ENCODE measurements around the gene TMEM247. TPM values are rescaled to one million over a fixed set of nuclear protein-coding genes. Genes with fewer than 3 reads are reported as not detected.

The TMEM247 gene
- total RNA-seq, 1 experiment from 2014 or later, result not detected

GRCh38 chr2:46502291-46502885, 23.0 kb downstream of the TMEM247 start:
- H3K36me3 Mint-ChIP-seq, result no peaks in the 10 kb centered on the region
- no peak overlapping the region for H3K4me3 Mint-ChIP-seq
- ChIA-PET CTCF (no interaction called here), POLR2A (no interaction called here)
- DNase-seq (ENCODE audit: low spot score), result no peak
- no peaks in the 10 kb centered on the region for H3K9me3 Mint-ChIP-seq
- peaks cover 33% of the 10 kb centered on the region for H3K4me1 Mint-ChIP-seq
- H3K27me3 Mint-ChIP-seq (ENCODE audit: low read depth), result peaks cover 32% of the 10 kb centered on the region
- no peak for TF ChIP-seq ETV6 (CRISPR knock-in tag; IDR thresholded peaks at IDR 0.05)
- TF ChIP-seq ZNF396 (CRISPR knock-in tag; IDR thresholded peaks at IDR 0.05; ENCODE audit: borderline replicate concordance), result no peak
- TF ChIP-seq, protein P1, sequence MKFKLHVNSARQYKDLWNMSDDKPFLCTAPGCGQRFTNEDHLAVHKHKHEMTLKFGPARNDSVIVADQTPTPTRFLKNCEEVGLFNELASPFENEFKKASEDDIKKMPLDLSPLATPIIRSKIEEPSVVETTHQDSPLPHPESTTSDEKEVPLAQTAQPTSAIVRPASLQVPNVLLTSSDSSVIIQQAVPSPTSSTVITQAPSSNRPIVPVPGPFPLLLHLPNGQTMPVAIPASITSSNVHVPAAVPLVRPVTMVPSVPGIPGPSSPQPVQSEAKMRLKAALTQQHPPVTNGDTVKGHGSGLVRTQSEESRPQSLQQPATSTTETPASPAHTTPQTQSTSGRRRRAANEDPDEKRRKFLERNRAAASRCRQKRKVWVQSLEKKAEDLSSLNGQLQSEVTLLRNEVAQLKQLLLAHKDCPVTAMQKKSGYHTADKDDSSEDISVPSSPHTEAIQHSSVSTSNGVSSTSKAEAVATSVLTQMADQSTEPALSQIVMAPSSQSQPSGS (CRISPR knock-in tag; IDR thresholded peaks at IDR 0.05; ENCODE audit: borderline replicate concordance, low read depth), result no peak
- no peak for TF ChIP-seq ERG (CRISPR knock-in tag; IDR thresholded peaks at IDR 0.05)
- no peak for TF ChIP-seq CBFB (CRISPR knock-in tag; IDR thresholded peaks at IDR 0.05; ENCODE audit: low read depth)
- no peak for TF ChIP-seq ZNF512 (CRISPR knock-in tag; IDR thresholded peaks at IDR 0.05; ENCODE audit: borderline replicate concordance)
- TF ChIP-seq EMX1 (CRISPR knock-in tag; IDR thresholded peaks at IDR 0.05), result no peak
- TF ChIP-seq TEAD4 (CRISPR knock-in tag; IDR thresholded peaks at IDR 0.05), result no peak
- TF ChIP-seq TP53 (CRISPR knock-in tag; IDR thresholded peaks at IDR 0.05), result no peak
- TF ChIP-seq, protein P2, sequence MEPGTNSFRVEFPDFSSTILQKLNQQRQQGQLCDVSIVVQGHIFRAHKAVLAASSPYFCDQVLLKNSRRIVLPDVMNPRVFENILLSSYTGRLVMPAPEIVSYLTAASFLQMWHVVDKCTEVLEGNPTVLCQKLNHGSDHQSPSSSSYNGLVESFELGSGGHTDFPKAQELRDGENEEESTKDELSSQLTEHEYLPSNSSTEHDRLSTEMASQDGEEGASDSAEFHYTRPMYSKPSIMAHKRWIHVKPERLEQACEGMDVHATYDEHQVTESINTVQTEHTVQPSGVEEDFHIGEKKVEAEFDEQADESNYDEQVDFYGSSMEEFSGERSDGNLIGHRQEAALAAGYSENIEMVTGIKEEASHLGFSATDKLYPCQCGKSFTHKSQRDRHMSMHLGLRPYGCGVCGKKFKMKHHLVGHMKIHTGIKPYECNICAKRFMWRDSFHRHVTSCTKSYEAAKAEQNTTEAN (CRISPR knock-in tag; IDR thresholded peaks at IDR 0.05), result no peak
- TF ChIP-seq SOX15 (CRISPR knock-in tag; IDR thresholded peaks at IDR 0.05), result no peak
- no peak for TF ChIP-seq CDX4 (CRISPR knock-in tag; IDR thresholded peaks at IDR 0.05; ENCODE audit: borderline replicate concordance)
- no peak for TF ChIP-seq ATF3 (CRISPR knock-in tag; conservative IDR thresholded peaks at IDR 0.05)
- no peak for TF ChIP-seq HMGXB4 (CRISPR knock-in tag; IDR thresholded peaks at IDR 0.05)
- TF ChIP-seq GRHL2 (CRISPR knock-in tag; IDR thresholded peaks at IDR 0.05; ENCODE audit: insufficient replicate concordance, severe bottlenecking), result no peak
- no peak for TF ChIP-seq SMAD3 (CRISPR knock-in tag; IDR thresholded peaks at IDR 0.05; ENCODE audit: borderline replicate concordance)
- no peak overlapping the region for H3K27ac Mint-ChIP-seq
- ATAC-seq, result no peak

GRCh38 chr2:46503686-46504085, 24.3 kb downstream of the TMEM247 start:
- H3K27ac Mint-ChIP-seq, result no peak overlapping the region
- H3K4me1 Mint-ChIP-seq, result peaks cover 33% of the 10 kb centered on the region
- H3K27me3 Mint-ChIP-seq (ENCODE audit: low read depth), result peaks cover 19% of the 10 kb centered on the region
- H3K36me3 Mint-ChIP-seq, result no peaks in the 10 kb centered on the region
- CTCF ChIA-PET, result no interaction called here
- DNase-seq (ENCODE audit: low spot score), result no peak
- ATAC-seq, result no peak
- no peak overlapping the region for H3K4me3 Mint-ChIP-seq
- no peaks in the 10 kb centered on the region for H3K9me3 Mint-ChIP-seq
- POLR2A ChIA-PET, result no interaction called here
- TF ChIP-seq NFATC4 (CRISPR knock-in tag; IDR thresholded peaks at IDR 0.05) (no peak), RELA (CRISPR knock-in tag; IDR thresholded peaks at IDR 0.05; ENCODE audit: borderline replicate concordance) (no peak), ESRRA (CRISPR knock-in tag; IDR thresholded peaks at IDR 0.05; ENCODE audit: borderline replicate concordance) (no peak), TEAD1 (CRISPR knock-in tag; IDR thresholded peaks at IDR 0.05) (no peak), ZNF671 (CRISPR knock-in tag; IDR thresholded peaks at IDR 0.05) (no peak)
- TF ChIP-seq, protein P3, sequence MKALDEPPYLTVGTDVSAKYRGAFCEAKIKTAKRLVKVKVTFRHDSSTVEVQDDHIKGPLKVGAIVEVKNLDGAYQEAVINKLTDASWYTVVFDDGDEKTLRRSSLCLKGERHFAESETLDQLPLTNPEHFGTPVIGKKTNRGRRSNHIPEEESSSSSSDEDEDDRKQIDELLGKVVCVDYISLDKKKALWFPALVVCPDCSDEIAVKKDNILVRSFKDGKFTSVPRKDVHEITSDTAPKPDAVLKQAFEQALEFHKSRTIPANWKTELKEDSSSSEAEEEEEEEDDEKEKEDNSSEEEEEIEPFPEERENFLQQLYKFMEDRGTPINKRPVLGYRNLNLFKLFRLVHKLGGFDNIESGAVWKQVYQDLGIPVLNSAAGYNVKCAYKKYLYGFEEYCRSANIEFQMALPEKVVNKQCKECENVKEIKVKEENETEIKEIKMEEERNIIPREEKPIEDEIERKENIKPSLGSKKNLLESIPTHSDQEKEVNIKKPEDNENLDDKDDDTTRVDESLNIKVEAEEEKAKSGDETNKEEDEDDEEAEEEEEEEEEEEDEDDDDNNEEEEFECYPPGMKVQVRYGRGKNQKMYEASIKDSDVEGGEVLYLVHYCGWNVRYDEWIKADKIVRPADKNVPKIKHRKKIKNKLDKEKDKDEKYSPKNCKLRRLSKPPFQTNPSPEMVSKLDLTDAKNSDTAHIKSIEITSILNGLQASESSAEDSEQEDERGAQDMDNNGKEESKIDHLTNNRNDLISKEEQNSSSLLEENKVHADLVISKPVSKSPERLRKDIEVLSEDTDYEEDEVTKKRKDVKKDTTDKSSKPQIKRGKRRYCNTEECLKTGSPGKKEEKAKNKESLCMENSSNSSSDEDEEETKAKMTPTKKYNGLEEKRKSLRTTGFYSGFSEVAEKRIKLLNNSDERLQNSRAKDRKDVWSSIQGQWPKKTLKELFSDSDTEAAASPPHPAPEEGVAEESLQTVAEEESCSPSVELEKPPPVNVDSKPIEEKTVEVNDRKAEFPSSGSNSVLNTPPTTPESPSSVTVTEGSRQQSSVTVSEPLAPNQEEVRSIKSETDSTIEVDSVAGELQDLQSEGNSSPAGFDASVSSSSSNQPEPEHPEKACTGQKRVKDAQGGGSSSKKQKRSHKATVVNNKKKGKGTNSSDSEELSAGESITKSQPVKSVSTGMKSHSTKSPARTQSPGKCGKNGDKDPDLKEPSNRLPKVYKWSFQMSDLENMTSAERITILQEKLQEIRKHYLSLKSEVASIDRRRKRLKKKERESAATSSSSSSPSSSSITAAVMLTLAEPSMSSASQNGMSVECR (CRISPR knock-in tag; IDR thresholded peaks at IDR 0.05; ENCODE audit: borderline replicate concordance), result no peak

Measured in WTC11 (cell line).